Trophoblast cell (in vitro differentiated cells and primary cell): ENCODE measurements around the gene TFF3.

ENCODE experiments used
- DNase-seq, 2 donors: peaks; one replicate each; pipeline ENCODE4 v3.0.0-alpha.2; 2016
- H2AFZ ChIP-seq: 2 replicates; pipeline ENCODE4 v1.6.1; 2013; ENCODE audit warnings: low read length, moderate library complexity, mild to moderate bottlenecking; ENCODE audit not compliant: insufficient read depth, poor library complexity
- H2AK5ac ChIP-seq: 2 replicates; pipeline ENCODE4 v1.6.1; 2013; ENCODE audit warnings: mild to moderate bottlenecking, low read length
- H2BK120ac ChIP-seq: 2 replicates; pipeline ENCODE4 v1.6.1; 2013; ENCODE audit warnings: low read length, mild to moderate bottlenecking, moderate library complexity; ENCODE audit not compliant: insufficient read depth, poor library complexity
- H2BK12ac ChIP-seq: 2 replicates; pipeline ENCODE4 v1.6.1; 2013; ENCODE audit warnings: mild to moderate bottlenecking, low read length, moderate library complexity
- H2BK5ac ChIP-seq: 2 replicates; pipeline ENCODE4 v1.6.1; 2013; ENCODE audit warnings: low read length, low read depth, moderate library complexity, mild to moderate bottlenecking; ENCODE audit not compliant: poor library complexity
- H3K14ac ChIP-seq: 2 replicates; pipeline ENCODE4 v1.6.1; 2013; ENCODE audit warnings: mild to moderate bottlenecking, low read length
- H3K18ac ChIP-seq: 2 replicates; pipeline ENCODE4 v1.6.1; 2013; ENCODE audit warnings: mild to moderate bottlenecking, low read length
- H3K23ac ChIP-seq: 2 replicates; pipeline ENCODE4 v1.6.1; 2013; ENCODE audit warnings: low read length
- H3K27ac ChIP-seq: 2 replicates; pipeline ENCODE4 v1.5.1; 2013; ENCODE audit warnings: low read depth, mild to moderate bottlenecking, inconsistent platforms, low read length, moderate library complexity
- H3K27me3 ChIP-seq: 2 replicates; pipeline ENCODE4 v1.6.1; 2013; ENCODE audit warnings: inconsistent platforms, mild to moderate bottlenecking, low read length, moderate library complexity; ENCODE audit not compliant: insufficient read depth
- H3K36me3 ChIP-seq, 2 experiments: 1 replicate in 1 of 2; 2 replicates in 1 of 2; pipeline ENCODE4 v1.6.1; 2013; ENCODE audit warnings: low read length in 2 of 2, mild to moderate bottlenecking in 2 of 2, moderate library complexity in 1 of 2; ENCODE audit not compliant: insufficient read depth in 2 of 2, control insufficient read depth in 1 of 2
- H3K4ac ChIP-seq: 2 replicates; pipeline ENCODE4 v1.6.1; 2013; ENCODE audit warnings: low read depth, mild to moderate bottlenecking, low read length, moderate library complexity
- H3K4me1 ChIP-seq, 2 experiments: 1 replicate in 1 of 2; 2 replicates in 1 of 2; pipeline ENCODE4 v1.6.1; 2013; ENCODE audit warnings: low read length in 2 of 2, mild to moderate bottlenecking in 2 of 2, moderate library complexity in 1 of 2; ENCODE audit not compliant: insufficient read depth in 2 of 2, control insufficient read depth in 1 of 2
- H3K4me2 ChIP-seq: 2 replicates; pipeline ENCODE4 v1.6.1; 2013; ENCODE audit warnings: inconsistent platforms, mild to moderate bottlenecking, low read length, moderate library complexity
- H3K4me3 ChIP-seq: 2 replicates; pipeline ENCODE4 v1.5.1; 2013; ENCODE audit warnings: mild to moderate bottlenecking, low read depth, low read length, inconsistent platforms
- H3K79me1 ChIP-seq: one replicate; pipeline ENCODE4 v1.6.1; 2013; ENCODE audit warnings: low read length
- H3K79me2 ChIP-seq: 2 replicates; pipeline ENCODE4 v1.6.1; 2013; ENCODE audit warnings: low read length, mild to moderate bottlenecking; ENCODE audit not compliant: control insufficient read depth, insufficient read depth, poor library complexity
- H3K9ac ChIP-seq: 2 replicates; pipeline ENCODE4 v1.6.1; 2013; ENCODE audit warnings: mild to moderate bottlenecking, low read length
- H3K9me3 ChIP-seq: 2 replicates; pipeline ENCODE4 v1.6.1; 2013; ENCODE audit warnings: low read depth, mild to moderate bottlenecking, control low read depth, inconsistent platforms, low read length; ENCODE audit not compliant: insufficient read depth
- H4K12ac ChIP-seq: 2 replicates; pipeline ENCODE4 v1.6.1; 2013; ENCODE audit warnings: low read depth, mild to moderate bottlenecking, low read length, moderate library complexity
- H4K8ac ChIP-seq: 2 replicates; pipeline ENCODE4 v1.6.1; 2013; ENCODE audit warnings: low read depth, mild to moderate bottlenecking, low read length, moderate library complexity
- H4K91ac ChIP-seq: one replicate; pipeline ENCODE4 v1.6.1; 2013; ENCODE audit warnings: low read depth, mild to moderate bottlenecking, low read length, moderate library complexity
- WGBS: extraction: QIAGEN DNeasy Blood & Tissue Kit; methylation state at CpG from one replicate; pipeline ENCODE4 v1.1.7; 2013; ENCODE audit warnings: missing lambda C conversion rate; ENCODE audit not compliant: insufficient read length, insufficient coverage; ENCODE audit errors: extremely low coverage; 5-methylcytosine and 5-hydroxymethylcytosine counted together

Gene TFF3

GRCh38 chr21:42314616-42315295, 453 bp downstream of the TFF3 start:
- H3K4me1 ChIP-seq: no peaks in the 10 kb centered on the region
- no peak for DNase-seq
- no peak overlapping the region for H4K12ac ChIP-seq
- no peak overlapping the region for H3K18ac ChIP-seq
- no peak overlapping the region for H3K4me3 ChIP-seq
- H2BK12ac ChIP-seq: no peak overlapping the region
- no CpG with 5 or more reads among the region's 6 CpGs for WGBS
- H2AK5ac ChIP-seq: no peak overlapping the region
- no peak overlapping the region for H3K4ac ChIP-seq
- no peak overlapping the region for H3K9ac ChIP-seq
- H4K91ac ChIP-seq: no peak overlapping the region
- H3K79me1 ChIP-seq: no peaks in the 10 kb centered on the region
- H3K4me2 ChIP-seq: no peak overlapping the region
- H2BK120ac ChIP-seq: no peak overlapping the region
- no peak overlapping the region for H3K14ac ChIP-seq
- no peak overlapping the region for H2BK5ac ChIP-seq
- peaks cover 2% of the 10 kb centered on the region for H3K9me3 ChIP-seq
- H3K36me3 ChIP-seq: no peaks in the 10 kb centered on the region
- no peak overlapping the region for H2AFZ ChIP-seq
- H4K8ac ChIP-seq: no peak overlapping the region
- H3K27ac ChIP-seq: no peak overlapping the region
- H3K79me2 ChIP-seq: no peaks in the 10 kb centered on the region
- H3K23ac ChIP-seq: no peak overlapping the region
- H3K27me3 ChIP-seq: no peaks in the 10 kb centered on the region

DNA sequence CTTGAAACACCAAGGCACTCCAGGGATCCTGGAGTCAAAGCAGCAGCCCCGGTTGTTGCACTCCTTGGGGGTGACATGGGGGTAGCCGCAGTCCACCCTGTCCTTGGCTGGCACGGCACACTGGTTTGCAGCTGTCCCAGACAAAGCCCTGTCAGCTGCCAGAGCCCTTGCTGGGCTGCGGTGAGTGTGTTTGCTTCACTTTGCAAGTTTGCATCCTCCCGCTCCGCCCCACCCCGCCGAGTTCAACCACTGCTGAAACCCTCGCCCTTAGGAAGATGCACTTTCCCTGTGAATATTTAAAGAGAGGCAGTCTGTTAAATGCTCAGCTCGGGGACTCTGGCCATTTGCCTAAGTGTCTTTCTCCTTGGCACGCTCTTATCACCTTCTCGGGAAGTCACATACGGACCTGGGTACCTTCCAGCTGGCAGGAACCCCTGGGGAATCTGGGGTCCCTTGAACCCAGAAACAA, 1.7 kb downstream of the TFF3 start:
- Histone ChIP-seq H3K36me3 (no peaks in the 10 kb centered on the region), H3K14ac (no peak overlapping the region)

GRCh38 chr21:42312626-42313104, 2.5 kb downstream of the TFF3 start:
- Histone ChIP-seq H4K12ac (no peak overlapping the region), H3K4me3 (no peak overlapping the region)

More for the DNA sequence above, 1.7 kb downstream of the TFF3 start:
- Histone ChIP-seq H3K9ac (no peak overlapping the region), H3K23ac (no peak overlapping the region), H2AFZ (no peak overlapping the region), H4K91ac (no peak overlapping the region), H3K18ac (no peak overlapping the region), H3K4ac (no peak overlapping the region), H2BK5ac (no peak overlapping the region), H3K27ac (no peak overlapping the region), H2AK5ac (no peak overlapping the region), H3K9me3 (peaks cover 2% of the 10 kb centered on the region), H4K8ac (no peak overlapping the region), H3K79me1 (no peaks in the 10 kb centered on the region), H3K4me3 (no peak overlapping the region), H4K12ac (no peak overlapping the region), H2BK12ac (no peak overlapping the region), H3K27me3 (no peaks in the 10 kb centered on the region), H3K4me1 (no peaks in the 10 kb centered on the region), H2BK120ac (no peak overlapping the region), H3K79me2 (no peaks in the 10 kb centered on the region), H3K4me2 (no peak overlapping the region)
- no peak for DNase-seq
- no CpG with 5 or more reads among the region's 13 CpGs for whole genome bisulfite sequencing

DNA sequence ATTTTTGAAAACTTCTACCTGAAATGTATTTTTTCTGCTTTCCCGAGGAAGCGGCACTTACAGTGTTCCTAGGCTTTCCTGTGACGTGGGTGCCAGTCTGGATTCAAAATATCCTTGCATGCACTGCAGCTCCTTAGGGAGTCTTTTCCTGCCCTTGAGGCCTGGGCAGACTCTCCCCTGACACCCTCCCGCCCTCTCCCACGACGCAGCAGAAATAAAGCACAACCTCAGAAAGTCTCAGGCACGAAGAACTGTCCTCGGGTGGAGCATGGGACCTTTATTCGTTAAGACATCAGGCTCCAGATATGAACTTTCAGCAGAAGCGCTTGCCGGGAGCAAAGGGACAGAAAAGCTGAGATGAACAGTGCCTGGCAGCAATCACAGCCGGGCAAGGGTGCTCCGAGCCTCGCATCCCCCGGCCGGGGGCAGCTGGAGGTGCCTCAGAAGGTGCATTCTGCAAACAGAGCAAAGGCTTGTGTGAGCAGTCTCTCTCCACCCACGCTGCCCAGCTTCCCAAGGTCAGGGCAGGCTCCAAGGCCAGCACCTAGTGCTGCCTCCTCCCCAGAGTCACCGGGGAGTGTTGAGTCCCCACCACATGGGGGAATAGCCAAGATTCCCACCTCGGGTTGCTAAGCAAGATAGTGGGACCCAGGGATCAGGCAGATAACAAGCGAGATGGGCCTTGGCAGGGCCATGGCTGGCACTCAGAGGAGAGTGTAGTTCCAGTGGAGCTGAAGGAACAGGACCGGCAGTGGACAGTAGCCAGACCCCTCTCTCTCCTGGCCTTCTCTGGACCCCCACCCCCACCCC, 3.2 kb downstream of the TFF3 start:
- Histone ChIP-seq H3K79me1 (no peaks in the 10 kb centered on the region), H3K4me2 (no peak overlapping the region), H2AK5ac (no peak overlapping the region), H4K8ac (no peak overlapping the region), H4K91ac (no peak overlapping the region), H3K9ac (no peak overlapping the region), H3K36me3 (no peaks in the 10 kb centered on the region), H3K4me3 (no peak overlapping the region), H2BK12ac (no peak overlapping the region), H3K27ac (no peak overlapping the region), H3K23ac (no peak overlapping the region), H3K4me1 (no peaks in the 10 kb centered on the region), H2BK5ac (no peak overlapping the region), H3K79me2 (no peaks in the 10 kb centered on the region), H4K12ac (no peak overlapping the region), H3K18ac (no peak overlapping the region), H2AFZ (no peak overlapping the region), H3K14ac (no peak overlapping the region), H3K27me3 (no peaks in the 10 kb centered on the region), H3K4ac (no peak overlapping the region), H3K9me3 (peaks cover 4% of the 10 kb centered on the region), H2BK120ac (no peak overlapping the region)
- no peak for DNase-seq
- WGBS: no CpG with 5 or more reads among the region's 21 CpGs

More at GRCh38 chr21:42312626-42313104, 2.5 kb downstream of the TFF3 start:
- no peak overlapping the region for H2BK5ac ChIP-seq
- no peak overlapping the region for H2BK12ac ChIP-seq
- H3K27ac ChIP-seq: no peak overlapping the region
- H4K8ac ChIP-seq: no peak overlapping the region
- H3K14ac ChIP-seq: no peak overlapping the region
- H3K9me3 ChIP-seq: peaks cover 2% of the 10 kb centered on the region
- H2AFZ ChIP-seq: no peak overlapping the region
- H4K91ac ChIP-seq: no peak overlapping the region
- H3K79me2 ChIP-seq: no peaks in the 10 kb centered on the region
- no CpG with 5 or more reads among the region's 16 CpGs for WGBS
- H2AK5ac ChIP-seq: no peak overlapping the region
- H3K27me3 ChIP-seq: no peaks in the 10 kb centered on the region
- H3K18ac ChIP-seq: no peak overlapping the region
- H3K23ac ChIP-seq: no peak overlapping the region
- H3K4ac ChIP-seq: no peak overlapping the region
- no peaks in the 10 kb centered on the region for H3K36me3 ChIP-seq
- H3K79me1 ChIP-seq: no peaks in the 10 kb centered on the region
- H3K9ac ChIP-seq: no peak overlapping the region
- H2BK120ac ChIP-seq: no peak overlapping the region
- DNase-seq: no peak
- H3K4me2 ChIP-seq: no peak overlapping the region
- no peaks in the 10 kb centered on the region for H3K4me1 ChIP-seq
